Stimulated activated CD4-positive, alpha-beta T cell treated with anti-CD3 and anti-CD28 coated beads, Interleukin-1b, Interleukin-23, amount 100 ng/mL, for 24 hours (primary cell): ENCODE results near the gene MAPT.

Source experiments
- DNase-seq, 4 experiments: peaks; one replicate each; pipeline ENCODE4 v3.0.0-alpha.2; 2020; ENCODE audit warnings: low read depth in 4 of 4, low spot score in 1 of 4

Gene MAPT

GRCh38 chr17:45894022-45894784 lies at the start of gene MAPT:
MAPT (plus strand) TSS chr17:45894554; CDS start chr17:45962338, 67,784 bp downstream.
- DNase-seq, result peak; percentile 41 to 75 (median 65)

GRCh38 chr17:45844695-45845375 lies 49.5 kb upstream of the MAPT start, which contains the start of gene SPPL2C:
SPPL2C (plus strand) TSS chr17:45844881; CDS start chr17:45844907, 26 bp downstream.
- no peak for DNase-seq

- no peak for DNase-seq
These were observed 48.8 kb upstream of the MAPT start for GRCh38 chr17:45845376-45846185.

GRCh38 chr17:45846223-45846622 lies 48.1 kb upstream of the MAPT start:
- no peak for DNase-seq

DNA sequence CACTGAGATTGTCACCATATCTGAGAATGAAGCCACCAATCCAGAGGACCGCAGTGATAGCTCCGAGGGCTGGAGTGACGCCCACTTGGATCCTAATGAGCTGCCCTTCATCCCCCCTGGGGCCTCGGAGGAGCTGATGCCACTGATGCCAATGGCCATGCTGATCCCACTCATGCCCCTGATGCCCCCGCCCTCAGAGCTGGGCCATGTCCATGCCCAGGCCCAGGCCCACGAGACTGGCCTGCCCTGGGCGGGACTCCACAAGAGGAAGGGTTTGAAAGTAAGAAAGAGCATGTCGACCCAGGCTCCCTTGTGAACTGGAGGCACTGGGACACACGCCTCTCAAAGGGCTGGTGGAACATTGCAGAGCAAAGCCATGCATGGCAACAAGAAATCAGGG lies 47.7 kb upstream of the MAPT start:
- no peak for DNase-seq

DNA sequence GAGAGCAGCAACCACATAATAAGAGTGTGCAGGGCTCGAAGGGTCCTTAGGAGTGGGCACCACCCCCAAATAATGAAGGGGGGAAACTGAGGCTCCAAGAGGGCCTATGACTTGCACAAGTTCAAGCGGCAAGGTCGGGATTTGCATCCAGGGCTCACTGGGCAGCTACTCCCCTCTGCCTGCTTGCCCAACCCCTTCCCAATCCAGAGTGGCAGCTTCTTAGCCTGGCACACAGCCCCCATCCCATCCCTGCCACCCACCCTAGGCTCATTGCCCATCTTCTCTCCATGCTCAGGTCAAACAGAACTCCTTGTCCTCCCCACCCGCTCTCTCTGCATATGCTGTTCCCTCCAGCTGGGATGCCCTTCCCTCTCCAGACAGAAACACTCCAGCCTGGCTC lies 47.3 kb upstream of the MAPT start:
- no peak for DNase-seq

GRCh38 chr17:45847747-45848146 lies 46.6 kb upstream of the MAPT start:
- DNase-seq, result no peak

DNA sequence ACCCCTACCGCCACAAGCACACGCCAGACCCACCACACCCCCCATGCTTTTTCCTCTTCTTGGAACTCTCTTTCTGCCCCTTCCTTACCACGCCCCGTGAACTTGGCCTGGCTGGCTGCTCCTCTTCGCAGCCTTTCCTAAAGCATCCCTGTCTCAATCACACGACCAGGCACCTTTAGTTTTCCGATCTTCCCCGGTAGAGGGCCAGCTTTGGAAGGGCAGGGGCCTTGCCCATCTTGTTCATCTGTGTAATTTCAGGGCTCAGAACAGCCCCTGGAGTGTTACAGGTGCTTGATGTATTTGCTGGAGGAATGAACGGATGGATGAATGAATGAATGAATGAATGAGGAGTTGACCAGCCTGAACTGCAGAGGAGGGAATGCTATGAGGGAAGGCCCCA lies 45.9 kb upstream of the MAPT start:
- DNase-seq, result no peak

- no peak for DNase-seq
These were observed 45.4 kb upstream of the MAPT start for GRCh38 chr17:45848868-45849535.

DNA sequence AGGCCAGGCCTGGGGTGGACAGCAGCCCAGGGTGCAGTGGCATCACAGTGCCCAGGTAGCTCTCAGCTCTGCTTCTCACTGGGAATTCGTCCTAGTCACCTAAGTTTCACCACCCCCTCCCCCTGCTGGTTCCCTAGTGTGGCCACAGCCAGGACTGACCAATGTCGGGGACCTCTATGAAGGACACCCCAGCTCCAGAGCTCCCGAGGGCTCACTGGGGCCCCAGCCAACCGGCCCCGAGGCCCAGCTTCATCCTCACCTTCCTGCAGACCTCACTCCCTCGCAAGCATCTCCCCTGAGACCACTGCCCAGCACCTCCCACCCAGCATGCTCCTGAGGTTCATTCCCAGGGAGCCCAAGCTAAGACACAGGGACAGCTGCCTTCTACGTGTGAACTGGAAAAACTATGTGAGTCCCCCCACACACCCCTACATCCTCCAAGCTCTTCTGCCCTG lies 44.8 kb upstream of the MAPT start:
- DNase-seq, result no peak

DNA sequence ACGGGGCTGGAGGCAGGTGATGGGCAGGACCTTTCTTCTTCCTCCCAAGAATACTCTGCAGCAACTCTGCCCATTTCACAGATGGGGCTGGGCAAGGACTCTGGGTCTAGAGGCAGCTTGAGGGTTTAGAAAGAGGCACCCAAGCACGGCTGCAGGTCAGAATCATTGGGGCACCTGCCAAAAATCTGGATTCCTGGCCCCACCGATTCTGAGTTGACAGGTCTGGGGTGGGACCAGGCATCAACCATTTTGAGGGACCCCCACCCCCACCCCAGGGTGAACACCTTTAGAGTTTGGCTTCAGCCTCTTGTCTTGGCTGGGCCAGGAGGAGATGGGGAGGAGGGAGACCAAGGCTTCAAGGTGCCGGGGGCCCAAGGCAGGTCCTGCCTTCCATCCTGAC lies 44.3 kb upstream of the MAPT start:
- DNase-seq, result no peak

- no peak for DNase-seq
These were observed 43.9 kb upstream of the MAPT start for GRCh38 chr17:45850468-45850867.

DNA sequence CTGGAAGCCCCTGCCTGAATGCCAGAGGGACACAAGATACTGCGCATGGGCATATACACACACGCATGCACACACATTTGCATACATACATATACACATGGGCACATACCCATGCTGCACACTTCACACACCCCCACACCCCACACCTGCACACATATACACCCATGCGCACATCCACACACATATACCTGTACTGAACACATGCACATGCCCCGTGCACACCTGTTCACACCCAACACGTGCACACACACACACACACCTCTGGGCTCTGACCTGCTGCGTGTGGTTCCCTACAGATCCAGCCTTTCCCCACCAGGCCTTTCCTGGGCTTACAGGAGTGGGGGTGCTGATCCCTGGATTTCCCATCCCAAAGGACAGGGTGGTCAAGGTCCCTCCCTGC lies 43.3 kb upstream of the MAPT start:
- DNase-seq, result no peak

- DNase-seq, result no peak
These were observed 42.9 kb upstream of the MAPT start for GRCh38 chr17:45851464-45851863.

- DNase-seq, result no peak
These were observed 42.5 kb upstream of the MAPT start for GRCh38 chr17:45851873-45852272.

- peak; percentile 40 to 55 (median 44) for DNase-seq
These were observed 41.6 kb upstream of the MAPT start for GRCh38 chr17:45852535-45853297.

GRCh38 chr17:45854209-45854608 lies 40.1 kb upstream of the MAPT start:
- no peak for DNase-seq

DNA sequence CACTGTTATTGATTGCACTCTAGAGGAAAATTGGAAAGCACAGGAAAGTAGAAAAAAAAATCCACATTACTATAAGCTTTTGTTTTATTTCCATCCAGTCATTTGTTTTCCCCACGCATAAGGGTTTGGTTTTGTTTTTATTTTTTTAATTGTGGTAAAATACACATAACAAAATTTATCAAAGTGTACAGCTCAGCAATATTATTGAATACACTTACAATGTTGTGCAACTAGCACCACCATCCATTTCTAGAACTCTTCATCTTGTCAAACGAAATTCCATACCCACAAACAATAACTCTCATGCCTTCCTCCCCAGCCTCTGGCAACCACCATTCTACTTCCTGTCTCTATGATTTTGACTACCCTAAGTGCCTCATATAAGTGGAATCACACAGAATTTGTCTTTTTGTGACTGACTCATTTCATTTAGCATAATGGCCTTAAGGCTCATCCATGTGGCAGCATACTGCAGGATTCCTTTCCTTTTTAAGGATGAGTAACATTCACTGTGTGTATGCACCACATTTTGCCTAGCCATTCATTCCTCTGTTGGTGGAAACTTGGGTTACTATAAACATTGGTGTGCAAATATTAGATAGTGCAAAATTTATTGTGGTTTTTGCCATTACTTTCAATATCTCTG lies 38.5 kb upstream of the MAPT start:
- DNase-seq, result no peak

- no peak for DNase-seq
These were observed 36.2 kb upstream of the MAPT start for GRCh38 chr17:45857977-45858708.
